Stimulated activated naive B cell treated with anti-CD40 and anti-IgM and Interleukin-4, amounts not matched to agents 10 μg/mL and 1 μg/mL and 100 μg/mL, for 72 hours (primary cell): ENCODE results near the gene NDFIP1.
"Not testable (repeated sequence)": the region's sequence is repeated elsewhere in the genome, so short reads cannot be mapped to it uniquely, and the experiment has no call there.

Source experiments
- ATAC-seq, 2 donors: fragments of 150-1000 bp; cut with Tn5 transposase; replicated peaks; 2 replicates each; pipeline ENCODE4 v1.10.0; 2021; ENCODE audit warnings: moderate library complexity in 1 of 2
- DNase-seq: peaks from one replicate; pipeline ENCODE4 v3.0.0; 2021
- H3K27ac Mint-ChIP-seq: one replicate; pipeline ENCODE4 v1.8.0; 2022; ENCODE audit warnings: mild to moderate bottlenecking, mixed read lengths
- H3K27me3 Mint-ChIP-seq, 2 donors: one replicate each; pipeline ENCODE4 v1.8.0; 2022; ENCODE audit warnings: mixed read lengths in 2 of 2
- H3K36me3 Mint-ChIP-seq, 2 donors: one replicate each; pipeline ENCODE4 v1.8.0; 2022; ENCODE audit warnings: mixed read lengths in 2 of 2, mild to moderate bottlenecking in 1 of 2
- H3K4me1 Mint-ChIP-seq, 2 donors: one replicate each; pipeline ENCODE4 v1.8.0; 2022; ENCODE audit warnings: mixed read lengths in 2 of 2, mild to moderate bottlenecking in 1 of 2
- H3K4me3 Mint-ChIP-seq, 2 donors: one replicate each; pipeline ENCODE4 v1.8.0; 2022; ENCODE audit warnings: mild to moderate bottlenecking in 2 of 2, mixed read lengths in 2 of 2, moderate library complexity in 1 of 2
- H3K9me3 Mint-ChIP-seq, 2 donors: one replicate each; pipeline ENCODE4 v1.8.0; 2022; ENCODE audit warnings: mixed read lengths in 2 of 2, mild to moderate bottlenecking in 1 of 2

NDFIP1 gene

DNA sequence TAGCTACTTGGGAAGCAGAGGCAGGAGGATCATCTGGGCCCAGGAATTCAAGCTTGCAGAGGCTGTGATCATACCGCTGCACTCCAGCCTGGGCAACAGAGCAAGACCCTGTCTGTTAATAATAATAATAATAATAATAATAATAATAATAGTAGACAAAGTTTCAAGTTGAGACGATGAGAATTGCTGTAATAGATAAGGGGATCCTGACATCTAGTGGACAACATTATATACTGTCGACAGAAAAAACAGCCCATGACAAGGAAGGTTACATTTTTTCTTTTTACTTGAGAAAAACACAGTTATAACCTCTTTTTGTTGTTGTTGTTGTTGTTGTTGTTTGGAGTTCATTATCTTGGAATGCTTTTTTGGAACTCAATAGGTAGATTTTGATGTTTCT is 35.3 kb downstream of the NDFIP1 start:
- peaks cover 0 to 2% of the 10 kb centered on the region in 2 donors for H3K9me3 Mint-ChIP-seq
- H3K4me3 Mint-ChIP-seq = no peak overlapping the region
- no peaks in the 10 kb centered on the region for H3K27me3 Mint-ChIP-seq
- no peak overlapping the region for H3K27ac Mint-ChIP-seq
- DNase-seq = no peak
- peaks cover 13 to 16% of the 10 kb centered on the region in 2 donors for H3K36me3 Mint-ChIP-seq
- no peaks in the 10 kb centered on the region for H3K4me1 Mint-ChIP-seq
- ATAC-seq = peak; percentile 41 to 42

- DNase-seq = peak; percentile 33
- H3K4me1 Mint-ChIP-seq = no peaks in the 10 kb centered on the region
- H3K36me3 Mint-ChIP-seq = peaks cover 16 to 17% of the 10 kb centered on the region in 2 donors
Observed at GRCh38 chr5:142145106-142145900, 36.7 kb downstream of the NDFIP1 start.

DNA sequence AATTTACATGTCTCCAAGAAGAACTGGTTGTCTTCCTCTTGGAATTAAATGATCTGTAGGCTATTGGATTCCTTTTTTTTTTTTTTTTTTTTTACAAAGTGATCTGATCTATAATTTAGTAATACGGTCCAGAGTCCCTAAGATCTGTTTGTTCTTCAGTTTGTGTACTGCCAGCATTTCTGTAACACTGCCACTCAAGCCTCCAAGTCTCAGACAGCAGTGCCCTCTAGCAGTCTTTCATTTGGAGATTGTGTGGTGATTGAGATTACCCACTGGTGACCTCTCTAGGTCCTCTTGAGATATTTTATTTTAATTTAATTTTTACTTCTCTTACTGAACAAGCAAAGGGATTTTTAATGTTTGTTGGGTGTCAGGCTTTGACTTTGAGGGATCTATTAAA is 40.8 kb downstream of the NDFIP1 start:
- Mint-ChIP-seq H3K4me3 (no peak overlapping the region), H3K36me3 (peaks cover 17 to 18% of the 10 kb centered on the region in 2 donors), H3K27ac (no peak overlapping the region), H3K27me3 (no peaks in the 10 kb centered on the region), H3K9me3 (peaks cover 0 to 2% of the 10 kb centered on the region in 2 donors), H3K4me1 (no peaks in the 10 kb centered on the region)
- ATAC-seq (no peak), DNase-seq (no peak)

More at GRCh38 chr5:142145106-142145900, 36.7 kb downstream of the NDFIP1 start:
- peak; percentile 92 to 95 for ATAC-seq
- Mint-ChIP-seq H3K27me3 (no peaks in the 10 kb centered on the region), H3K27ac (no peak overlapping the region), H3K4me3 (no peak overlapping the region), H3K9me3 (peaks cover 0 to 2% of the 10 kb centered on the region in 2 donors)

DNA sequence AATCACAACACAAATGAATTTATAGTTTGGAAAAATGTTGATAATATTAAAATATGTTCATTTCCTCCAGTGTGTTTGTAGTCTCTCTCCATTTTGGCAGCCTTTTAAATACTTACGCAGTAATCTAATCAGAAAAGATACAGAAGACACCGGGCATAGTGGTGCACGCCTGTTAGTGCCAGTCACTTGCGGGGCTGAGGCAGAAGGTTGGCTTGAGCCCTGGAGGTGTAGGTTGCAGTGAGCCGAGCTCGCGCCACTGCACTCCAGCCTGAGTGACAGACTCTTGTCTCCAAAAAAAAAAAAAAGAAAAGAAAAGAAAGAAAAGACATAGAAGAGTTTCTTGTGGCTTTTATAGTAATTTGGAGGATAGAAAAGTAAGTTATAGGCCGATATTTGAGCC is 41.9 kb downstream of the NDFIP1 start:
- Mint-ChIP-seq H3K4me1 (no peaks in the 10 kb centered on the region), H3K27me3 (no peaks in the 10 kb centered on the region), H3K36me3 (peaks cover 17 to 18% of the 10 kb centered on the region in 2 donors), H3K27ac (no peak overlapping the region), H3K4me3 (no peak overlapping the region), H3K9me3 (peaks cover 0 to 2% of the 10 kb centered on the region in 2 donors)
- no peak for DNase-seq
- ATAC-seq = no peak

DNA sequence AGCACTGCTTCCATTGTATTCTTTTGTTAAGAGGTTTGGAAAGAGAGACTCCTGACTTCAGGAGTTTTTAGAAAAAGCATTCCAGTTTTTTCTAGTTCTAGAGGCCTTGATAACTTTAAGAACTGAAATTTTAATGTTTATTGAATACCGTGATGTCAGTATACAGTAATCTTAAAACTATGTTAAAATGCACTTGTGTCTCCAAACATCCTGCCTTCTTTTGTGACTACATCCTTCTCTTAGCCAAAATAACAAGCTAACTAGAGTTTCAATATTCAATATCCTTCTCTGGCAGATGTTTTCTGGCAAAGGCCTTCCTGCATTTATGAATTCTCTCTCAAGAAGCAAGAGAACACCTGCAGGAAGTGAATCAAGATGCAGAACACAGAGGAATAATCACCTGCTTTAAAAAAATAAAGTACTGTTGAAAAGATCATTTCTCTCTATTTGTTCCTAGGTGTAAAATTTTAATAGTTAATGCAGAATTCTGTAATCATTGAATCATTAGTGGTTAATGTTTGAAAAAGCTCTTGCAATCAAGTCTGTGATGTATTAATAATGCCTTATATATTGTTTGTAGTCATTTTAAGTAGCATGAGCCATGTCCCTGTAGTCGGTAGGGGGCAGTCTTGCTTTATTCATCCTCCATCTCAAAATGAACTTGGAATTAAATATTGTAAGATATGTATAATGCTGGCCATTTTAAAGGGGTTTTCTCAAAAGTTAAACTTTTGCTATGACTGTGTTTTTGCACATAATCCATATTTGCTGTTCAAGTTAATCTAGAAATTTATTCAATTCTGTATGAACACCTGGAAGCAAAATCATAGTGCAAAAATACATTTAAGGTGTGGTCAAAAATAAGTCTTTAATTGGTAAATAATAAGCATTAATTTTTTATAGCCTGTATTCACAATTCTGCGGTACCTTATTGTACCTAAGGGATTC is 43.1 kb downstream of the NDFIP1 start:
- ATAC-seq (peak; percentile 60 to 65), DNase-seq (no peak)
- H3K9me3 Mint-ChIP-seq = peaks cover 0 to 2% of the 10 kb centered on the region in 2 donors
- no peaks in the 10 kb centered on the region for H3K27me3 Mint-ChIP-seq
- H3K4me3 Mint-ChIP-seq = no peak overlapping the region
- no peak overlapping the region for H3K27ac Mint-ChIP-seq
- peaks cover 0 to 2% of the 10 kb centered on the region in 2 donors for H3K4me1 Mint-ChIP-seq
- H3K36me3 Mint-ChIP-seq = peaks cover 16 to 17% of the 10 kb centered on the region in 2 donors

GRCh38 chr5:142152384-142152732 is 43.8 kb downstream of the NDFIP1 start:
- ATAC-seq (no peak), DNase-seq (no peak)
- H3K4me1 Mint-ChIP-seq = peaks cover 0 to 2% of the 10 kb centered on the region in 2 donors
- no peak overlapping the region for H3K4me3 Mint-ChIP-seq
- H3K36me3 Mint-ChIP-seq = peaks cover 10 to 11% of the 10 kb centered on the region in 2 donors
- no peak overlapping the region for H3K27ac Mint-ChIP-seq
- H3K9me3 Mint-ChIP-seq = peaks cover 0 to 1% of the 10 kb centered on the region in 2 donors
- no peaks in the 10 kb centered on the region for H3K27me3 Mint-ChIP-seq

- Mint-ChIP-seq H3K27ac (no peak overlapping the region), H3K4me1 (peaks cover 0 to 2% of the 10 kb centered on the region in 2 donors), H3K36me3 (peaks cover 4 to 6% of the 10 kb centered on the region in 2 donors), H3K27me3 (no peaks in the 10 kb centered on the region), H3K4me3 (no peak overlapping the region), H3K9me3 (no peaks in the 10 kb centered on the region)
- DNase-seq = no peak
- no peak for ATAC-seq
Observed at GRCh38 chr5:142153674-142154448, 45.3 kb downstream of the NDFIP1 start.

DNA sequence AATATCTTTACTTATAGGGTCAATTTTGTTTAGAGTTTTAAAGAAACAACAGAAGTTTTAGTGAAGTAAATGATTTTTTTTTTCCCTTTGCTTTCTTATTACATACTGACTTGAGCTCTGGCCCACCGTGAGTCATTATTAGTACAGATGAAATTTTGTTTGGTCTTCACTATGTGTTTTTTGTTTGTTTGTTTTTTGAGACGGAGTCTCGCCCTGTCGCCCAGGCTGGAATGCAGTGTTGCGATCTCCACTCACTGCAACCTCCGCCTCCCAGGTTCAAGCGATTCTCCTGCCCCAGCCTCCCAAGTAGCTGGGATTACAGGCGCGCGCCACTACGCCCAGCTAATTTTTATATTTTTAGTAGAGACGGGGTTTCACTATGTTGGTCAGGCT is 45.9 kb downstream of the NDFIP1 start:
- not testable (repeated sequence) for H3K9me3 Mint-ChIP-seq, ATAC-seq, H3K4me3 Mint-ChIP-seq, DNase-seq, H3K27ac Mint-ChIP-seq, H3K36me3 Mint-ChIP-seq, H3K27me3 Mint-ChIP-seq, H3K4me1 Mint-ChIP-seq

- ATAC-seq = no peak
- no peak overlapping the region for H3K27ac Mint-ChIP-seq
- H3K9me3 Mint-ChIP-seq = no peaks in the 10 kb centered on the region
- no peaks in the 10 kb centered on the region for H3K27me3 Mint-ChIP-seq
- H3K4me1 Mint-ChIP-seq = peaks cover 0 to 2% of the 10 kb centered on the region in 2 donors
- DNase-seq = no peak
- no peak overlapping the region for H3K4me3 Mint-ChIP-seq
- peaks cover 0 to 5% of the 10 kb centered on the region in 2 donors for H3K36me3 Mint-ChIP-seq
Observed at GRCh38 chr5:142156839-142157463, 48.4 kb downstream of the NDFIP1 start.

DNA sequence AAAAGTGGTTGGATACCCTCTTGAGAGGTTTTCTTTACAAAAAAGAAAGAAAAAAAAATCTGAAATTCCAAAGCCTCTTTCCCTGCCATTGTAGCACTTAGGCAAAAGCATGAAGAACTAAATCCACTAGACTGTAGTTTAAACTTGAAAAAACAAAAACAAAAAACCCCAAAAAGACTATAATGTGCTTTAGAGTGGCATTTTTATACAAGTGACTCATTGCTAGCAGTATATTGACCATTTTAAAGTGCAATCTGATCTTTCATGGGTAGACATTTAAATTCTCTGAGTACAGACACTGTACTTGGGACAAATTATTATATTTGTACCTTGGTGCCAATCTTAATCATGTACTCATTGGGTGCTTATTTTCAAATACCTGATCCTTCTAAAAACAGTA is 50.8 kb downstream of the NDFIP1 start:
- H3K9me3 Mint-ChIP-seq = no peaks in the 10 kb centered on the region
- DNase-seq (no peak), ATAC-seq (no peak)
- no peak overlapping the region for H3K27ac Mint-ChIP-seq
- no peaks in the 10 kb centered on the region for H3K27me3 Mint-ChIP-seq
- peaks cover 0 to 4% of the 10 kb centered on the region in 2 donors for H3K36me3 Mint-ChIP-seq
- peaks cover 0 to 2% of the 10 kb centered on the region in 2 donors for H3K4me1 Mint-ChIP-seq
- no peak overlapping the region for H3K4me3 Mint-ChIP-seq

GRCh38 chr5:142164315-142164714 is 55.7 kb downstream of the NDFIP1 start:
- H3K36me3 Mint-ChIP-seq = peaks cover 0 to 4% of the 10 kb centered on the region in 2 donors
- H3K27ac Mint-ChIP-seq = no peak overlapping the region
- H3K4me3 Mint-ChIP-seq = no peak overlapping the region
- DNase-seq (no peak), ATAC-seq (no peak)
- H3K27me3 Mint-ChIP-seq = peaks cover 0 to under 1% of the 10 kb centered on the region in 2 donors
- no peaks in the 10 kb centered on the region for H3K9me3 Mint-ChIP-seq
- no peaks in the 10 kb centered on the region for H3K4me1 Mint-ChIP-seq

DNA sequence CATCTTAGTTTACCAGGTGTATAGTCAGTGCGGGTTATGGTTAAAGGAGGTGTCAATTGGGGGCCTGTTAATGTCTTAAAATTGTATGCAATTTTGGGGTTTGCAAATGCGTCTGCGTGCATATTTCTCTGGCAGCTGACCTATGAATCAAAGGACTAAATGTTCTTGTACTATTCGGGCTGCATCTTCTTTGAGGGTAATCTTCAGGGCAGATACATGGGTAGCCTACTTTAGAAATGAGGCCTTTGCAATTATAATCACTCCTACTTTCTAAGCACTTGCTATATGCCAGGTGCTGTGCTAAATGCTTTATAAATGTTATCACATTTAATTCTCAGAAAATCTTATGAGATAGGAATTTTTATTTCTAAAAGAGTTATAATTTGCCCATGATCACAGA is 58.2 kb downstream of the NDFIP1 start:
- Mint-ChIP-seq H3K4me1 (no peaks in the 10 kb centered on the region), H3K27me3 (peaks cover 9 to 13% of the 10 kb centered on the region in 2 donors), H3K4me3 (no peak overlapping the region), H3K9me3 (no peaks in the 10 kb centered on the region), H3K36me3 (peaks cover 0 to 4% of the 10 kb centered on the region in 2 donors), H3K27ac (no peak overlapping the region)
- DNase-seq = no peak
- ATAC-seq = no peak

GRCh38 chr5:142167458-142167857 is 58.9 kb downstream of the NDFIP1 start:
- DNase-seq (no peak), ATAC-seq (no peak)
- Mint-ChIP-seq H3K4me3 (no peak overlapping the region), H3K27ac (no peak overlapping the region), H3K27me3 (peaks cover 9 to 13% of the 10 kb centered on the region in 2 donors), H3K4me1 (no peaks in the 10 kb centered on the region), H3K36me3 (no peaks in the 10 kb centered on the region), H3K9me3 (no peaks in the 10 kb centered on the region)
